ENCODE measurements around the gene PLXNB2.

Gene PLXNB2

GRCh38 chr22:50266994-50267393 lies 40.5 kb downstream of the PLXNB2 start:
- Histone ChIP-seq H2AK5ac (ENCODE audit: low read length) (no peak overlapping the region), H3K9me3 (ENCODE audit: insufficient read depth, low read depth, low read length) (peaks cover 16% of the 10 kb centered on the region), H2BK5ac (ENCODE audit: low read depth, low read length, poor library complexity) (no peak overlapping the region), H3K4me3 (ENCODE audit: low read depth, low read length) (no peak overlapping the region), H4K12ac (ENCODE audit: low read depth, low read length) (no peak overlapping the region), H3K18ac (ENCODE audit: low read length) (no peak overlapping the region), H3K4ac (ENCODE audit: low read depth, low read length) (no peak overlapping the region), H3K27ac (ENCODE audit: low read depth, low read length) (no peak overlapping the region), H3K36me3 (ENCODE audit: control insufficient read depth in 1 of 2, insufficient read depth in 2 of 2, low read length in 2 of 2) (no peaks in the 10 kb centered on the region), H4K8ac (ENCODE audit: low read depth, low read length) (no peak overlapping the region), H2BK12ac (ENCODE audit: low read length) (no peak overlapping the region), H3K27me3 (ENCODE audit: insufficient read depth, low read length) (peaks cover 34% of the 10 kb centered on the region), H3K9ac (ENCODE audit: low read length) (no peak overlapping the region), H3K14ac (ENCODE audit: low read length) (no peak overlapping the region), H3K79me1 (ENCODE audit: low read length) (no peaks in the 10 kb centered on the region), H2BK120ac (ENCODE audit: insufficient read depth, low read length, poor library complexity) (no peak overlapping the region), H4K91ac (ENCODE audit: low read depth, low read length) (no peak overlapping the region), H3K4me1 (ENCODE audit: control insufficient read depth in 1 of 2, insufficient read depth in 2 of 2, low read length in 2 of 2) (peaks cover 6 to 11% of the 10 kb centered on the region in 2 experiments), H3K79me2 (ENCODE audit: control insufficient read depth, insufficient read depth, low read length, poor library complexity) (no peaks in the 10 kb centered on the region), H3K4me2 (ENCODE audit: low read length) (no peak overlapping the region), H3K23ac (ENCODE audit: low read length) (no peak overlapping the region), H2AFZ (ENCODE audit: insufficient read depth, low read length, poor library complexity) (no peak overlapping the region)
- no peak for DNase-seq
- no CpG with 5 or more reads among the region's 37 CpGs for WGBS (ENCODE audit: extremely low coverage, insufficient coverage, insufficient read length)

GRCh38 chr22:50264946-50265669 lies 42.3 kb downstream of the PLXNB2 start:
- no peak for DNase-seq
- WGBS (ENCODE audit: extremely low coverage, insufficient coverage, insufficient read length), result no CpG with 5 or more reads among the region's 15 CpGs
- Histone ChIP-seq H2AFZ (ENCODE audit: insufficient read depth, low read length, poor library complexity) (no peak overlapping the region), H4K8ac (ENCODE audit: low read depth, low read length) (no peak overlapping the region), H3K9me3 (ENCODE audit: insufficient read depth, low read depth, low read length) (peaks cover 14% of the 10 kb centered on the region), H3K18ac (ENCODE audit: low read length) (no peak overlapping the region), H3K4me3 (ENCODE audit: low read depth, low read length) (no peak overlapping the region), H2AK5ac (ENCODE audit: low read length) (no peak overlapping the region), H3K4me1 (ENCODE audit: control insufficient read depth in 1 of 2, insufficient read depth in 2 of 2, low read length in 2 of 2) (peaks cover 2 to 9% of the 10 kb centered on the region in 2 experiments), H2BK120ac (ENCODE audit: insufficient read depth, low read length, poor library complexity) (no peak overlapping the region), H3K9ac (ENCODE audit: low read length) (no peak overlapping the region), H3K23ac (ENCODE audit: low read length) (no peak overlapping the region), H3K79me1 (ENCODE audit: low read length) (no peaks in the 10 kb centered on the region), H3K14ac (ENCODE audit: low read length) (no peak overlapping the region), H4K91ac (ENCODE audit: low read depth, low read length) (no peak overlapping the region), H3K27me3 (ENCODE audit: insufficient read depth, low read length) (peaks cover 29% of the 10 kb centered on the region), H4K12ac (ENCODE audit: low read depth, low read length) (no peak overlapping the region), H2BK12ac (ENCODE audit: low read length) (no peak overlapping the region), H3K4ac (ENCODE audit: low read depth, low read length) (no peak overlapping the region), H3K36me3 (ENCODE audit: control insufficient read depth in 1 of 2, insufficient read depth in 2 of 2, low read length in 2 of 2) (no peaks in the 10 kb centered on the region), H3K27ac (ENCODE audit: low read depth, low read length) (no peak overlapping the region), H3K79me2 (ENCODE audit: control insufficient read depth, insufficient read depth, low read length, poor library complexity) (no peaks in the 10 kb centered on the region), H2BK5ac (ENCODE audit: low read depth, low read length, poor library complexity) (no peak overlapping the region), H3K4me2 (ENCODE audit: low read length) (no peak overlapping the region)

- Histone ChIP-seq H3K4me2 (ENCODE audit: low read length) (no peak overlapping the region), H2BK12ac (ENCODE audit: low read length) (no peak overlapping the region), H3K9ac (ENCODE audit: low read length) (no peak overlapping the region), H3K23ac (ENCODE audit: low read length) (no peak overlapping the region), H4K12ac (ENCODE audit: low read depth, low read length) (no peak overlapping the region), H3K4me1 (ENCODE audit: control insufficient read depth in 1 of 2, insufficient read depth in 2 of 2, low read length in 2 of 2) (peaks cover 2 to 9% of the 10 kb centered on the region in 2 experiments), H3K27me3 (ENCODE audit: insufficient read depth, low read length) (peaks cover 20% of the 10 kb centered on the region), H3K79me2 (ENCODE audit: control insufficient read depth, insufficient read depth, low read length, poor library complexity) (no peaks in the 10 kb centered on the region), H2AFZ (ENCODE audit: insufficient read depth, low read length, poor library complexity) (no peak overlapping the region), H3K9me3 (ENCODE audit: insufficient read depth, low read depth, low read length) (peaks cover 14% of the 10 kb centered on the region), H2BK120ac (ENCODE audit: insufficient read depth, low read length, poor library complexity) (no peak overlapping the region), H3K36me3 (ENCODE audit: control insufficient read depth in 1 of 2, insufficient read depth in 2 of 2, low read length in 2 of 2) (no peaks in the 10 kb centered on the region), H2AK5ac (ENCODE audit: low read length) (no peak overlapping the region), H3K27ac (ENCODE audit: low read depth, low read length) (no peak overlapping the region), H3K79me1 (ENCODE audit: low read length) (no peaks in the 10 kb centered on the region), H3K18ac (ENCODE audit: low read length) (no peak overlapping the region), H3K14ac (ENCODE audit: low read length) (no peak overlapping the region), H4K91ac (ENCODE audit: low read depth, low read length) (no peak overlapping the region), H3K4ac (ENCODE audit: low read depth, low read length) (no peak overlapping the region), H3K4me3 (ENCODE audit: low read depth, low read length) (no peak overlapping the region), H2BK5ac (ENCODE audit: low read depth, low read length, poor library complexity) (no peak overlapping the region), H4K8ac (ENCODE audit: low read depth, low read length) (no peak overlapping the region)
- DNase-seq, result no peak
- no CpG with 5 or more reads among the region's 15 CpGs for WGBS (ENCODE audit: extremely low coverage, insufficient coverage, insufficient read length)
These were observed 43.2 kb downstream of the PLXNB2 start for GRCh38 chr22:50264104-50264745.

- no CpG with 5 or more reads among the region's 9 CpGs for WGBS (ENCODE audit: extremely low coverage, insufficient coverage, insufficient read length)
- Histone ChIP-seq H2AFZ (ENCODE audit: insufficient read depth, low read length, poor library complexity) (no peak overlapping the region), H3K4ac (ENCODE audit: low read depth, low read length) (no peak overlapping the region), H3K18ac (ENCODE audit: low read length) (no peak overlapping the region), H3K79me2 (ENCODE audit: control insufficient read depth, insufficient read depth, low read length, poor library complexity) (no peaks in the 10 kb centered on the region), H3K14ac (ENCODE audit: low read length) (no peak overlapping the region), H2BK5ac (ENCODE audit: low read depth, low read length, poor library complexity) (no peak overlapping the region), H4K8ac (ENCODE audit: low read depth, low read length) (no peak overlapping the region), H3K4me3 (ENCODE audit: low read depth, low read length) (no peak overlapping the region), H3K79me1 (ENCODE audit: low read length) (no peaks in the 10 kb centered on the region), H2BK120ac (ENCODE audit: insufficient read depth, low read length, poor library complexity) (no peak overlapping the region), H3K27ac (ENCODE audit: low read depth, low read length) (no peak overlapping the region), H4K91ac (ENCODE audit: low read depth, low read length) (no peak overlapping the region), H3K4me2 (ENCODE audit: low read length) (no peak overlapping the region), H4K12ac (ENCODE audit: low read depth, low read length) (no peak overlapping the region), H2BK12ac (ENCODE audit: low read length) (no peak overlapping the region), H3K27me3 (ENCODE audit: insufficient read depth, low read length) (peaks cover 9% of the 10 kb centered on the region), H3K4me1 (ENCODE audit: control insufficient read depth in 1 of 2, insufficient read depth in 2 of 2, low read length in 2 of 2) (peaks cover 3 to 9% of the 10 kb centered on the region in 2 experiments), H3K23ac (ENCODE audit: low read length) (no peak overlapping the region), H3K9me3 (ENCODE audit: insufficient read depth, low read depth, low read length) (peaks cover 10% of the 10 kb centered on the region), H3K9ac (ENCODE audit: low read length) (no peak overlapping the region), H3K36me3 (ENCODE audit: control insufficient read depth in 1 of 2, insufficient read depth in 2 of 2, low read length in 2 of 2) (no peaks in the 10 kb centered on the region), H2AK5ac (ENCODE audit: low read length) (no peak overlapping the region)
- no peak for DNase-seq
These were observed 44.4 kb downstream of the PLXNB2 start for GRCh38 chr22:50262973-50263617.

Measured in trophoblast cell (in vitro differentiated cells and primary cell).